ENCODE measurements around the gene RNH1.

Gene RNH1

GRCh38 chr11:490930-491260 lies 16.1 kb downstream of the RNH1 start:
- FAIRE-seq (no peak), DNase-seq (ENCODE audit: insufficient read length, low spot score) (peak; percentile 15)
- TF ChIP-seq SPI1 (IDR thresholded peaks at IDR 0.05; ENCODE audit: low read depth, low read length) (no peak), POLR2A (IDR thresholded peaks at IDR 0.05; ENCODE audit: low read depth, low read length) (no peak), PAX5 (IDR thresholded peaks at IDR 0.05; ENCODE audit: insufficient read depth, low read length, severe bottlenecking) (no peak), POLR2AphosphoS5 (IDR thresholded peaks at IDR 0.05; ENCODE audit: low read depth, low read length) (no peak), POU2F2 (IDR thresholded peaks at IDR 0.05; ENCODE audit: low read depth, low read length) (no peak), TAF1 (IDR thresholded peaks at IDR 0.05; ENCODE audit: low read depth, low read length) (no peak)

GRCh38 chr11:490186-490929 lies 16.7 kb downstream of the RNH1 start:
- FAIRE-seq (no peak), DNase-seq (ENCODE audit: insufficient read length, low spot score) (peak; percentile 16)
- TF ChIP-seq POLR2AphosphoS5 (IDR thresholded peaks at IDR 0.05; ENCODE audit: low read depth, low read length), result no peak
- no peak for TF ChIP-seq POLR2A (IDR thresholded peaks at IDR 0.05; ENCODE audit: low read depth, low read length)
- TF ChIP-seq POU2F2 (IDR thresholded peaks at IDR 0.05; ENCODE audit: low read depth, low read length), result no peak
- TF ChIP-seq SPI1 (IDR thresholded peaks at IDR 0.05; ENCODE audit: low read depth, low read length), result no peak
- no peak for TF ChIP-seq PAX5 (IDR thresholded peaks at IDR 0.05; ENCODE audit: insufficient read depth, low read length, severe bottlenecking)
- TF ChIP-seq TAF1 (IDR thresholded peaks at IDR 0.05; ENCODE audit: low read depth, low read length), result no peak

DNA sequence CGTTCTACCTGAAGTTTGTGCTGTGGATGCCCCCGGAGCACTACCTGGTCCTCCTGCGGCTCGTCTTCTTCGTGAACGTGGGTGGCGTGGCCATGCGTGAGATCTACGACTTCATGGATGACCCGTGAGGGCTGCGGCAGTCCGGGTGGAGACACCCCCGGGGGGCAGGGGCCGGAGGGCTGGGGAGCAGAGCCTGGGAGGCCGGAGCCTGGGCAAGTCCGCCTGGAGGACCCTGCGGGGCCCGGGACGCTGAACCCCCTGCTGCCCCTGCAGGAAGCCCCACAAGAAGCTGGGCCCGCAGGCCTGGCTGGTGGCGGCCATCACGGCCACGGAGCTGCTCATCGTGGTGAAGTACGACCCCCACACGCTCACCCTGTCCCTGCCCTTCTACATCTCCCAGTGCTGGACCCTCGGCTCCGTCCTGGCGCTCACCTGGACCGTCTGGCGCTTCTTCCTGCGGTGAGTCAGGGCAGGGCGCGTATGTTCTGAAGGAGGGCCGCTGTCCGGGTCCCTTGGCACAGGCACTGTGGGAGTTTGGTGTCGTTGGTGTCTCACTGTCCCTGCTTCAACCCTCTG lies 17.3 kb downstream of the RNH1 start:
- FAIRE-seq (no peak), DNase-seq (ENCODE audit: insufficient read length, low spot score) (peak; percentile 15)
- TF ChIP-seq PAX5 (IDR thresholded peaks at IDR 0.05; ENCODE audit: insufficient read depth, low read length, severe bottlenecking), result no peak
- TF ChIP-seq POU2F2 (IDR thresholded peaks at IDR 0.05; ENCODE audit: low read depth, low read length), result no peak
- no peak for TF ChIP-seq POLR2A (IDR thresholded peaks at IDR 0.05; ENCODE audit: low read depth, low read length)
- TF ChIP-seq TAF1 (IDR thresholded peaks at IDR 0.05; ENCODE audit: low read depth, low read length), result no peak
- no peak for TF ChIP-seq POLR2AphosphoS5 (IDR thresholded peaks at IDR 0.05; ENCODE audit: low read depth, low read length)
- no peak for TF ChIP-seq SPI1 (IDR thresholded peaks at IDR 0.05; ENCODE audit: low read depth, low read length)

- FAIRE-seq, result no peak
- no peak for TF ChIP-seq SPI1 (IDR thresholded peaks at IDR 0.05; ENCODE audit: low read depth, low read length)
- TF ChIP-seq PAX5 (IDR thresholded peaks at IDR 0.05; ENCODE audit: insufficient read depth, low read length, severe bottlenecking), result no peak
- TF ChIP-seq POLR2AphosphoS5 (IDR thresholded peaks at IDR 0.05; ENCODE audit: low read depth, low read length), result no peak
- TF ChIP-seq POU2F2 (IDR thresholded peaks at IDR 0.05; ENCODE audit: low read depth, low read length), result no peak
- no peak for TF ChIP-seq POLR2A (IDR thresholded peaks at IDR 0.05; ENCODE audit: low read depth, low read length)
- TF ChIP-seq TAF1 (IDR thresholded peaks at IDR 0.05; ENCODE audit: low read depth, low read length), result no peak
- no peak for DNase-seq (ENCODE audit: insufficient read length, low spot score)
These were observed 18.1 kb downstream of the RNH1 start for GRCh38 chr11:488992-489391.

DNA sequence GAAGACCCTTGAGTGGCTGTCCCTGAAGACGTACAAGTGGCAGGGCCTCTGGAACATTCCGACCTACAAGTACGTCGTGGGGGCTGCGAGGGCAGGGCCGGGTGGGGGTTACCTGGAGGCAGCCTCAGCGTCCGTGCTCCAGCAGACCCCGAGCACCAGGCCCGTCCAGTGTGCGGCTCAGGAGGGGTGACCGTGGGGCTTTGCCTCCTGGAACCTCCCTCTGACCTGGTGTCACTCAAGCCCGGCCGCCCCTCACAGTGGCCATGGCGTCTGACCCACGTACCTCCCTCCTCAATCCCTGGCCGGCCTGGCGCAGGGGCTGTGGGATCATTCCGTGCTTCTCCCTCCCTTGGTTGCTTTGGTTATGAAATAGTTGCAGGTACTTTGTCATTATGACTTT lies 18.5 kb downstream of the RNH1 start:
- FAIRE-seq (no peak), DNase-seq (ENCODE audit: insufficient read length, low spot score) (no peak)
- no peak for TF ChIP-seq POLR2A (IDR thresholded peaks at IDR 0.05; ENCODE audit: low read depth, low read length)
- no peak for TF ChIP-seq PAX5 (IDR thresholded peaks at IDR 0.05; ENCODE audit: insufficient read depth, low read length, severe bottlenecking)
- no peak for TF ChIP-seq SPI1 (IDR thresholded peaks at IDR 0.05; ENCODE audit: low read depth, low read length)
- no peak for TF ChIP-seq TAF1 (IDR thresholded peaks at IDR 0.05; ENCODE audit: low read depth, low read length)
- TF ChIP-seq POU2F2 (IDR thresholded peaks at IDR 0.05; ENCODE audit: low read depth, low read length), result no peak

DNA sequence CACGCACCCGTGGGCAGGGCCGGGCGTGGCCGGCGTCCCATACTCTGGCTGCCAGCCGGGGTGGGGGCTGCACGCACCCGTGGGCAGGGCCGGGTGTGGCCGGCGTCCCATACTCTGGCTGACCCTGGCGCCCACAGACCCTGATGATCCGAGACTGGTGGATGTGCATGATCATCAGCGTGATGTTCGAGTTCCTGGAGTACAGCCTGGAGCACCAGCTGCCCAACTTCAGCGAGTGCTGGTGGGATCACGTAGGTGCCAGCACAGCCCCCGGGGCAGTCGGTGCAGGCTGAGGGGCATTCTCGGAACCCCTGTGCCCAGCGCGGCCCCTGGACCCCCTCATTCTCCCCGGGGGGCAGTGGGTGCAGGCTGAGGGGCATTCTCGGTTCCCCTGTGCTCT lies 19.0 kb downstream of the RNH1 start:
- DNase-seq (ENCODE audit: insufficient read length, low spot score), result no peak
- FAIRE-seq, result no peak
- TF ChIP-seq PAX5 (IDR thresholded peaks at IDR 0.05; ENCODE audit: insufficient read depth, low read length, severe bottlenecking) (no peak), POLR2AphosphoS5 (IDR thresholded peaks at IDR 0.05; ENCODE audit: low read depth, low read length) (no peak), SPI1 (IDR thresholded peaks at IDR 0.05; ENCODE audit: low read depth, low read length) (no peak), TAF1 (IDR thresholded peaks at IDR 0.05; ENCODE audit: low read depth, low read length) (no peak), POU2F2 (IDR thresholded peaks at IDR 0.05; ENCODE audit: low read depth, low read length) (no peak), POLR2A (IDR thresholded peaks at IDR 0.05; ENCODE audit: low read depth, low read length) (no peak)

- DNase-seq (ENCODE audit: insufficient read length, low spot score) (no peak), FAIRE-seq (no peak)
- TF ChIP-seq POLR2AphosphoS5 (IDR thresholded peaks at IDR 0.05; ENCODE audit: low read depth, low read length), result no peak
- no peak for TF ChIP-seq POLR2A (IDR thresholded peaks at IDR 0.05; ENCODE audit: low read depth, low read length)
- no peak for TF ChIP-seq PAX5 (IDR thresholded peaks at IDR 0.05; ENCODE audit: insufficient read depth, low read length, severe bottlenecking)
- TF ChIP-seq TAF1 (IDR thresholded peaks at IDR 0.05; ENCODE audit: low read depth, low read length), result no peak
- TF ChIP-seq SPI1 (IDR thresholded peaks at IDR 0.05; ENCODE audit: low read depth, low read length), result no peak
- TF ChIP-seq POU2F2 (IDR thresholded peaks at IDR 0.05; ENCODE audit: low read depth, low read length), result no peak
These were observed 19.4 kb downstream of the RNH1 start for GRCh38 chr11:487571-488021.

GRCh38 chr11:486189-486588 lies 20.9 kb downstream of the RNH1 start:
- TF ChIP-seq TAF1 (IDR thresholded peaks at IDR 0.05; ENCODE audit: low read depth, low read length) (no peak), POLR2A (IDR thresholded peaks at IDR 0.05; ENCODE audit: low read depth, low read length) (no peak)
- no peak for DNase-seq (ENCODE audit: insufficient read length, low spot score)
- no peak for FAIRE-seq

GRCh38 chr11:484616-485015 lies 22.4 kb downstream of the RNH1 start:
- FAIRE-seq, result no peak
- TF ChIP-seq POLR2AphosphoS5 (IDR thresholded peaks at IDR 0.05; ENCODE audit: low read depth, low read length), result no peak
- no peak for TF ChIP-seq POU2F2 (IDR thresholded peaks at IDR 0.05; ENCODE audit: low read depth, low read length)
- TF ChIP-seq SPI1 (IDR thresholded peaks at IDR 0.05; ENCODE audit: low read depth, low read length), result no peak
- TF ChIP-seq PAX5 (IDR thresholded peaks at IDR 0.05; ENCODE audit: insufficient read depth, low read length, severe bottlenecking), result no peak
- no peak for TF ChIP-seq TAF1 (IDR thresholded peaks at IDR 0.05; ENCODE audit: low read depth, low read length)
- TF ChIP-seq POLR2A (IDR thresholded peaks at IDR 0.05; ENCODE audit: low read depth, low read length), result no peak

More at GRCh38 chr11:484616-485015, 22.4 kb downstream of the RNH1 start:
- no peak for DNase-seq (ENCODE audit: insufficient read length, low spot score)
